WERI-Rb-1 (cell line): ENCODE results near the gene SORCS2.

Source experiments
- DNase-seq: peaks from one replicate; pipeline ENCODE4 v3.0.0-alpha.2; 2020
- H3K27ac ChIP-seq: fragments of 250-450 bp; sonication (Bioruptor Pico); 2 replicates; pipeline ENCODE4 v1.5.1; 2020; ENCODE audit warnings: mild to moderate bottlenecking, moderate library complexity
- H3K27me3 ChIP-seq: fragments of 250-450 bp; sonication (Bioruptor Pico); 2 replicates; pipeline ENCODE4 v1.5.1; 2021; ENCODE audit warnings: mild to moderate bottlenecking, low read depth, moderate library complexity; ENCODE audit not compliant: insufficient read depth, severe bottlenecking
- H3K36me3 ChIP-seq: fragments of 250-450 bp; sonication (Bioruptor Pico); 2 replicates; pipeline ENCODE4 v1.5.1; 2020; ENCODE audit warnings: mild to moderate bottlenecking, moderate library complexity
- H3K4me3 ChIP-seq: 2 replicates; pipeline ENCODE4 v1.5.1; 2011; ENCODE audit warnings: low read depth, mild to moderate bottlenecking, control low read depth, low read length
- H3K9me3 ChIP-seq: fragments of 250-450 bp; sonication (Bioruptor Pico); 2 replicates; pipeline ENCODE4 v1.5.1; 2021; ENCODE audit warnings: mild to moderate bottlenecking, moderate library complexity; ENCODE audit not compliant: severe bottlenecking
- CTCF ChIP-seq: IDR thresholded peaks from 2 replicates; pipeline ENCODE4 v1.5.1; 2011; ENCODE audit warnings: low read depth, mild to moderate bottlenecking, control low read depth, inconsistent platforms, low read length

Gene SORCS2

GRCh38 chr4:7535619-7536018 lies 343.3 kb downstream of the SORCS2 start:
- no peak for TF ChIP-seq CTCF
- peaks cover 36% of the 10 kb centered on the region for H3K36me3 ChIP-seq

GRCh38 chr4:7536876-7537275 lies 344.5 kb downstream of the SORCS2 start:
- no peak overlapping the region for H3K4me3 ChIP-seq
- TF ChIP-seq CTCF = no peak
- DNase-seq = no peak

More at GRCh38 chr4:7535619-7536018, 343.3 kb downstream of the SORCS2 start:
- no peak for DNase-seq
- no peaks in the 10 kb centered on the region for H3K27me3 ChIP-seq
- H3K27ac ChIP-seq = no peak overlapping the region
- peaks cover 5% of the 10 kb centered on the region for H3K9me3 ChIP-seq
- H3K4me3 ChIP-seq = no peak overlapping the region

GRCh38 chr4:7537853-7538400 lies 345.6 kb downstream of the SORCS2 start:
- Histone ChIP-seq H3K36me3 (peaks cover 29% of the 10 kb centered on the region), H3K9me3 (peaks cover 5% of the 10 kb centered on the region), H3K27me3 (no peaks in the 10 kb centered on the region), H3K27ac (no peak overlapping the region), H3K4me3 (no peak overlapping the region)
- no peak for TF ChIP-seq CTCF
- no peak for DNase-seq

More at GRCh38 chr4:7536876-7537275, 344.5 kb downstream of the SORCS2 start:
- Histone ChIP-seq H3K27me3 (no peaks in the 10 kb centered on the region), H3K36me3 (peaks cover 32% of the 10 kb centered on the region), H3K9me3 (peaks cover 5% of the 10 kb centered on the region), H3K27ac (no peak overlapping the region)

GRCh38 chr4:7538518-7538917 lies 346.2 kb downstream of the SORCS2 start:
- DNase-seq = no peak
- no peaks in the 10 kb centered on the region for H3K27me3 ChIP-seq
- H3K27ac ChIP-seq = no peak overlapping the region
- TF ChIP-seq CTCF = no peak
- peaks cover 24% of the 10 kb centered on the region; the same call in 1 of the 2 replicates for H3K36me3 ChIP-seq
- H3K9me3 ChIP-seq = peaks cover 5% of the 10 kb centered on the region
- H3K4me3 ChIP-seq = no peak overlapping the region

GRCh38 chr4:7539186-7539585 lies 346.8 kb downstream of the SORCS2 start:
- Histone ChIP-seq H3K4me3 (no peak overlapping the region), H3K27ac (no peak overlapping the region), H3K27me3 (no peaks in the 10 kb centered on the region), H3K9me3 (peaks cover 5% of the 10 kb centered on the region), H3K36me3 (peaks cover 20% of the 10 kb centered on the region; the same call in 1 of the 2 replicates)
- no peak for TF ChIP-seq CTCF
- DNase-seq = no peak

GRCh38 chr4:7539659-7540058 lies 347.3 kb downstream of the SORCS2 start:
- Histone ChIP-seq H3K27ac (no peak overlapping the region), H3K27me3 (no peaks in the 10 kb centered on the region), H3K36me3 (peaks cover 16% of the 10 kb centered on the region; the same call in 1 of the 2 replicates), H3K4me3 (no peak overlapping the region), H3K9me3 (peaks cover 5% of the 10 kb centered on the region)
- DNase-seq = peak; percentile 80
- no peak for TF ChIP-seq CTCF
